Activated T-cell treated with anti-CD3 and anti-CD28 coated beads for 4 hours (primary cell): ENCODE measurements around the gene OXTR.

Experiments used
- DNase-seq: peaks from one replicate; pipeline ENCODE4 v3.0.0-alpha.2; 2020

Gene OXTR

GRCh38 chr3:8767256-8767666 lies 2.2 kb downstream of the OXTR start:
- DNase-seq, result no peak

- DNase-seq, result no peak
Observed at GRCh38 chr3:8766148-8766547, 3.3 kb downstream of the OXTR start.

DNA sequence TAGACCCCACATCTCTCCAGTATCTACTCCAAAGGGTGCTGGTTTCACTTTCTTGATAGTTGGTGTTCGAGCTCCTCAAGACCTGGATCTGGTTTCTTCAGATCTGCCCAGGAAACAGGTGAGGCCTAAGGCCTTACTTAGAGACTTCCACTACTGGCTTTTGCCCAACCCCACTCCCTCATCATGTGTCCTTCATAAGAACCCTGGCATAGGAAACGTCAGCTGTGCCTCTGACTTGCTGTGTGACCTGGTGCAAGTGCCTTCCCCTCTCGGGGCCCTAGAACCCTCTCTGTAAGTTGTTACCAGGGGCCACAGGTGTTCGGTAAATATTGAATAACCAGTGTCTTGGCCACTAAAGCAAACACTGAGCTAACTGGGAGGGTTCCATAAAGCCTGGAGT lies 3.9 kb downstream of the OXTR start:
- no peak for DNase-seq

GRCh38 chr3:8764528-8764927 lies 4.9 kb downstream of the OXTR start:
- DNase-seq, result no peak

- no peak for DNase-seq
Observed at GRCh38 chr3:8762607-8763377, 6.6 kb downstream of the OXTR start.

GRCh38 chr3:8761866-8762265 lies 7.5 kb downstream of the OXTR start:
- no peak for DNase-seq

GRCh38 chr3:8760506-8760905 lies 8.9 kb downstream of the OXTR start:
- DNase-seq, result no peak

GRCh38 chr3:8760091-8760490 lies 9.3 kb downstream of the OXTR start:
- DNase-seq, result no peak

DNA sequence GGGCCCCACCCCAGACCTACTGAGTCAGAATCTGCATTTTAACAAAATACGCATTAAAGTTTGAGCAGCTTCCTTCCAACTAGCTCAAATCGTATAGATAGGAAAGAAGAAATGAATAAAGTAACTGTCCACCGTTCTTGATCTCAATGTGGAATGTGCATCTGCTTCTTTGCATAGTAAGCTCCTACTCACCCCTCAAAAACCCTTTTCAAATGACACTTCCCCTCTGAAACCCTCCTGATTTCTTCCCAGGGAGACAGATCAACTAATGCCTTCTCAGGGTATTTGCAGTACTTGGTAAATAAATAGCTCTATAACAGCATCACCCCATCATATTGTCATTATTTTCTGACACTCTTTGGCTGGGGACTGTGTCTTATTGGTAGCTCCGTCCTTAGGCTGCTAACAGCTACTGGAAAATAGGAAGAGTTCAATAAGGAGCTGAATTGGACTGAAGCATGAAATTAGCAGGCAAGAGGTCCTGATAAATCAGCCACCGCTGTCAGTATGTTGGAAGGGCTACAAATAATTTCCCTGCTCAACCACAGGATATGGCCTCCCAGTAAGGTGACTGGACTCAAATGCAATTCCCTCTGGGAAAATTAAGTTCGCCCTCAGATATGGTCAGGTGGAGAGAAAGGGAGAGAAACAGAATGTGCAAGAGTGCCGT lies 10.2 kb downstream of the OXTR start:
- DNase-seq, result no peak

GRCh38 chr3:8757551-8758518 lies 11.6 kb downstream of the OXTR start:
- no peak for DNase-seq

DNA sequence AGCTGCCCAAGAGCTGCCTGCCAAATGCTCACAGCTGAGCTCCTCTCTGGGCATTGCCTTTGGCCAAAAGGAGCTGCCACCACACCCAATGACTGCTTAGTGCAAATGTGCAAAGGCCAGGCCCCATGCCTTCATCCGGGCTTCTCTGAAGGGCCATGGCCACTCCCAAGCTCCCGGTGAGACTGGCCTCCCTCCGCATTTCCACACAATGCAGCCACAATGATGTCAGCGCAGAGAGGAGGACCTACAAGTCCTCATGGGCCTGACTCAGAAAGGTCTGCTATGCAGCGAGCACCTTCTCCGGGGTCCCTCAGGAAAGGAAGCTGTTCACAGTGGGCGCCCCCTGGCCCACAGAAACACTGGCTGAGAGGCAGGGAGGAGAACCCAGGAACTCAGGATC lies 12.7 kb downstream of the OXTR start:
- DNase-seq, result no peak

DNA sequence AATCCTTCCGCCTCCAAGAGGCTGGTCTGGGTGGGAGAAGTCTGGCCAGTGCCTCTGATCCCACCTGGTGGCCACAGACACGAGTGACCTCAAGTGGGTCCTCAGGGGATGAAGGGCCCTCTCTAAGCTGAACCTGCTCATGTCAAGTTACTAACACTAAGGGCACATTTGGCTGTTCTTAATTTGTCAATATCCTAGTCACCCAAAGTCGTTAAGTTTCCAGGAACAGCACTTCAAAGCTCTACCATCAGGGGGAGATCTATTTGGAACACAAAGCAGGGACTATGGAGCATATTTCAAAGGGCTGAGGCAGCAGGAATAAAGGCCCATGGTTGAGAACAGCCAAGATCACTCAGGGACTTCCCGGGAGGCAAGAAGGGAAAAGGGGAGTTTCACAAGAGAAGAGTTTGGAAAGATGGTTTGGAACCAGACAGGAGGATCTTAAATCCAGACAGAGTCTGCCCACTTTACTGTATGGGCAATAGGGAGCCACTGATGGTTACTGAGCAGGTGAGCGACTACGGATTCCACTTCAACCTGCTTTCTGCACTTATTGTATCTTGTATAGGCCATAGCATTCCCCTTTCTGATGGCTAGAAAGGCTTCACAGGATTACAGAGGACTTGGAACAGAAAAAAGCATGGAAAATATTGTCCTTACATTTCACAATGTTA lies 13.7 kb downstream of the OXTR start:
- DNase-seq, result no peak

- DNase-seq, result no peak
Observed at GRCh38 chr3:8755097-8755496, 14.3 kb downstream of the OXTR start.

DNA sequence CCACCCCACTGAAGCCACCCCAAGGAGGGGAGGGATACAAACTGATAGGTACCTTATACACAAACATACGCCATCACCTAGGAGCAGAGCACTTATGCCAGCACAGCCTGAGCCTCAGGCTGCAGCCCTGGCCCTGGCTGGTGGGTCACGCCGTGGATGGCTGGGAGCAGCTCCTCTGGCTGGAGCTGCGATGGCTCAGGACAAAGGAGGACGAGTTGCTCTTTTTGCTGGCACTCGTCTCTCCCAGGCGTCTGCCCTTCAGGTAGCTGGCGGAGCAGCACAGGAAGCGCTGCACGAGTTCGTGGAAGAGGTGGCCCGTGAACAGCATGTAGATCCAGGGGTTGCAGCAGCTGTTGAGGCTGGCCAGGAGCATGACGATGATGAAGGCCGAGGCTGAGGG lies 16.6 kb downstream of the OXTR start:
- DNase-seq, result no peak

GRCh38 chr3:8749316-8749715 lies 20.1 kb downstream of the OXTR start:
- DNase-seq, result no peak

DNA sequence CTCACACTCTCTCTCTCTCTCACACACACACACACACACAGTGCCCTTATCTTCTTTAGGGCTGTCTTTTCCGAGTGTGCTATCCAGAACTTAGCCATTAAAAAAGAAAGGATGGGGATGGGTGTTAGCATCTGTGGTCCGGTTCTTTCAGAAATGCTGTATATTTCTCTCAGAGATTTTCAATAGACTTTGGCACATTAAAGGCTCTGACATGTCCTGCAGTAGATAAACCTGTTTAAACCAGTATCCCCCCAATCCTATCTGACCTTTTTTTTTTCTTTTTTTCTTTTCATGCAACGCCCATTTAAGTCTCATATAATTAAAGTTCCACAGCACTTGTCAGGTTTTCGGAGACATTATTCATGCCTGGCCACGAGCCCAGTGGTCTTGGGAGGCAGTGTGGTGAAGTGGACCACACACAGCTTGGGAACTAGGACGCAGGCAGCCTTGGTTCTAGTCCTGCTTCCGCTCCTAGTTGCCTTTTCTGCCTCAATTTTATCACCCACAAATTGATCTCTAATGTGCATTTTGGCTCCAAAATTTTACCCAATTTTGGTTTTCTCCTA lies 22.6 kb downstream of the OXTR start:
- DNase-seq, result no peak

GRCh38 chr3:8745619-8746370 lies 23.6 kb downstream of the OXTR start:
- DNase-seq, result no peak

- DNase-seq, result no peak
Observed at GRCh38 chr3:8743911-8744310, 25.5 kb downstream of the OXTR start.

DNA sequence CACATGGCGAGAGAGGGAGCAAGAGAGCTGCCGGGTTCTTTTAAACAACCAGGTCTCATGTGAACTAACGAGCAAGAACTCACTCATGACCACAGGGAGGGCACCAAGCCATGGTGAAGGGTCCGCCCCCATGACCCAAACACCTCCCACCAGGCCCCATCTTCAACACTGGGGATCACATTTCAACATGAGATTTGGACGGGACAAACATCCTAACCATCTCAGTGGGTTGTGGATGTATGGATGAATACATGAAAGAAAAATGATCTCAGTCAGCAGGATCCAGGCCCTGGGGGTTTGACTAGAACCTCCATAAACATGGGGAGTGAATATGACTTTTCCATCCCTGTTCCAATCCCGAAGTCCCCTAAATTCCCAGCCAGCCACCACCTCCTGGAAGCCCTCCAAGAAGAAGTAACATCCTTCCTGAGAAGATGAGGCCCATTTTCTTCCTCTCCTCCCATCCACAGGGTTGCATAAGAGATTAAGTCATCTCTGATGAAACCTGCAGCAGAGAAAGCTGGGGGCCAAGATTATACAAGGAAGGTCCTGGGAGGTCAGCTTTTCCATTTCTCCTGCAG lies 26.3 kb downstream of the OXTR start:
- no peak for DNase-seq

- DNase-seq, result no peak
Observed at GRCh38 chr3:8741581-8742261, 27.7 kb downstream of the OXTR start.
